SK-N-SH (cell line): ENCODE results near the gene NFATC2IP. TPM values are rescaled to one million over a fixed set of nuclear protein-coding genes. Genes with fewer than 3 reads are reported as not detected.

Source experiments
- CTCF ChIA-PET: fragments of 300-600, 350-600 bp; formaldehyde crosslinking; extraction: SDS; loops from one replicate; lab custom pipeline; 2021; lab: Yijun Ruan, JAX
- POLR2A ChIA-PET: fragments of 350-600 bp; sonication (Branson Sonifier 250); formaldehyde crosslinking; extraction: SDS; loops from one replicate; lab custom pipeline; 2020; ENCODE audit warnings: antibody characterized with exemption, inconsistent platforms; lab: Yijun Ruan, JAX
- DNase-seq: peaks from one replicate; pipeline ENCODE4 v3.0.0; 2012
- H2AFZ ChIP-seq: fragments of 200-600 bp; sonication (generic); 2 replicates; pipeline ENCODE4 v1.8.1; 2016; ENCODE audit warnings: antibody characterized with exemption, mild to moderate bottlenecking, low read depth
- H3F3A ChIP-seq: fragments of 200-600 bp; sonication (generic); replicated peaks from 2 replicates; pipeline ENCODE3; 2016; ENCODE audit warnings: antibody characterized with exemption, mild to moderate bottlenecking; ENCODE audit not compliant: insufficient read depth
- H3K27ac ChIP-seq, 2 experiments: fragments of 200-500 bp in 1 of 2; fragments of 200-600 bp in 1 of 2; sonication (Bioruptor generic) in 1 of 2; sonication (generic), shearing (Covaris generic) in 1 of 2; 2 replicates each; pipeline versions ENCODE4 v1.5.1 to v1.6.1; 2014 to 2016; ENCODE audit warnings: low read depth in 2 of 2, inconsistent platforms in 1 of 2, low read length in 1 of 2, mild to moderate bottlenecking in 1 of 2, mixed read lengths in 1 of 2
- H3K27me3 ChIP-seq: fragments of 200-600 bp; sonication (generic), shearing (Covaris generic); 2 replicates; pipeline ENCODE4 v1.6.1; 2016; ENCODE audit warnings: mixed run types; ENCODE audit not compliant: insufficient read depth
- H3K36me3 ChIP-seq, 2 experiments: fragments of 200-500 bp in 1 of 2; fragments of 200-600 bp in 1 of 2; sonication (Bioruptor generic) in 1 of 2; sonication (generic) in 1 of 2; replicated peaks in 1 of 2; 2 replicates each; pipeline versions ENCODE3 to v1.5.1; 2014 to 2016; ENCODE audit warnings: low read length in 1 of 2, mild to moderate bottlenecking in 1 of 2; ENCODE audit not compliant: insufficient read depth in 2 of 2, control insufficient read depth in 1 of 2
- H3K4me1 ChIP-seq, 2 experiments: fragments of 200-500 bp in 1 of 2; fragments of 200-600 bp in 1 of 2; sonication (Bioruptor generic) in 1 of 2; sonication (generic), shearing (Covaris generic) in 1 of 2; 2 replicates each; pipeline versions ENCODE4 v1.5.1 to v1.6.1; 2014 to 2016; ENCODE audit warnings: low read depth in 1 of 2, low read length in 1 of 2, mixed run types in 1 of 2; ENCODE audit not compliant: insufficient read depth in 2 of 2, control insufficient read depth in 1 of 2
- H3K4me2 ChIP-seq: fragments of 200-600 bp; sonication (generic), shearing (Covaris generic); 2 replicates; pipeline ENCODE4 v1.6.1; 2017; ENCODE audit warnings: mixed run types
- H3K4me3 ChIP-seq, 2 experiments: fragments of 200-500 bp in 1 of 2; fragments of 200-600 bp in 1 of 2; sonication (Bioruptor generic) in 1 of 2; sonication (generic), shearing (Covaris generic) in 1 of 2; 2 replicates each; pipeline versions ENCODE4 v1.5.1 to v1.8.1; 2014 to 2016; ENCODE audit warnings: low read depth in 2 of 2, inconsistent platforms in 1 of 2, low read length in 1 of 2, mild to moderate bottlenecking in 1 of 2, mixed read lengths in 1 of 2, moderate library complexity in 1 of 2
- H3K79me2 ChIP-seq: fragments of 200-600 bp; sonication (generic); 2 replicates; pipeline ENCODE4 v1.8.1; 2017; ENCODE audit warnings: mild to moderate bottlenecking; ENCODE audit not compliant: insufficient read depth
- H3K9ac ChIP-seq: fragments of 200-600 bp; sonication (generic); 2 replicates; pipeline ENCODE4 v1.6.1; 2017; ENCODE audit warnings: mixed run types
- H3K9me2 ChIP-seq: fragments of 200-600 bp; sonication (generic); 2 replicates; pipeline ENCODE4 v1.6.1; 2017; ENCODE audit warnings: mixed run types
- H3K9me3 ChIP-seq: fragments of 200-600 bp; sonication (generic); 2 replicates; pipeline ENCODE4 v1.6.1; 2017; ENCODE audit warnings: mixed run types, mild to moderate bottlenecking, moderate library complexity
- H4K20me1 ChIP-seq: fragments of 200-600 bp; sonication (generic); 2 replicates; pipeline ENCODE4 v1.6.1; 2017; ENCODE audit warnings: mild to moderate bottlenecking, mixed run types; ENCODE audit not compliant: insufficient read depth
- CTCF ChIP-seq: fragments of 200-600 bp; sonication (generic); IDR thresholded peaks from 2 replicates; pipeline ENCODE4 v1.6.1; 2017; ENCODE audit warnings: antibody characterized with exemption, mild to moderate bottlenecking, moderate library complexity
- ELF1 ChIP-seq: IDR thresholded peaks from 2 replicates; pipeline ENCODE4 v1.4.0; 2012
- EZH2phosphoT487 ChIP-seq: fragments of 200-600 bp; sonication (generic); IDR thresholded peaks from 2 replicates; pipeline ENCODE4 v1.6.1; 2017; ENCODE audit warnings: low read depth, mixed run types, mild to moderate bottlenecking, antibody characterized with exemption, moderate library complexity, borderline replicate concordance
- FOSL2 ChIP-seq: IDR thresholded peaks from 2 replicates; pipeline ENCODE4 v1.4.0; 2012; ENCODE audit warnings: low read depth, mild to moderate bottlenecking, moderate library complexity, borderline replicate concordance
- FOXM1 ChIP-seq: IDR thresholded peaks from 2 replicates; pipeline ENCODE4 v1.4.0; 2012; ENCODE audit warnings: low read depth, mild to moderate bottlenecking
- GATA2 ChIP-seq: sonication (generic); formaldehyde crosslinking; IDR thresholded peaks from 2 replicates; pipeline ENCODE4 v1.5.0; 2020; ENCODE audit warnings: mild to moderate bottlenecking, missing genetic modification reagents
- MEF2A ChIP-seq: IDR thresholded peaks from 2 replicates; pipeline ENCODE4 v1.4.0; 2012; ENCODE audit warnings: low read depth, borderline replicate concordance
- MXI1 ChIP-seq: IDR thresholded peaks from 2 replicates; pipeline ENCODE4 v1.6.1; 2012; ENCODE audit warnings: mild to moderate bottlenecking, low read depth, low read length, improper control_type of control experiment
- NRF1 ChIP-seq: IDR thresholded peaks from 2 replicates; pipeline ENCODE4 v1.6.1; 2012; ENCODE audit warnings: low read depth, mild to moderate bottlenecking, low read length
- POLR2AphosphoS5 ChIP-seq: IDR thresholded peaks from 2 replicates; pipeline ENCODE4 v1.6.1; 2012; ENCODE audit warnings: low read depth, low read length
- RAD21 ChIP-seq: IDR thresholded peaks from 2 replicates; pipeline ENCODE4 v1.6.1; 2012; ENCODE audit warnings: mild to moderate bottlenecking, low read length
- RFX5 ChIP-seq: IDR thresholded peaks from 2 replicates; pipeline ENCODE4 v1.6.1; 2012; ENCODE audit warnings: mild to moderate bottlenecking, improper control_type of control experiment, low read length
- RXRA ChIP-seq: IDR thresholded peaks from 2 replicates; pipeline ENCODE4 v1.4.0; 2012; ENCODE audit warnings: low read depth, mild to moderate bottlenecking, borderline replicate concordance
- SMC3 ChIP-seq: IDR thresholded peaks from 2 replicates; pipeline ENCODE4 v1.6.1; 2012; ENCODE audit warnings: low read depth, low read length, improper control_type of control experiment
- TCF12 ChIP-seq: IDR thresholded peaks from 2 replicates; pipeline ENCODE4 v1.4.0; 2012
- TEAD4 ChIP-seq: IDR thresholded peaks from 2 replicates; pipeline ENCODE4 v1.4.0; 2012; ENCODE audit warnings: mild to moderate bottlenecking, borderline replicate concordance; ENCODE audit not compliant: insufficient read depth
- USF1 ChIP-seq: IDR thresholded peaks from 2 replicates; pipeline ENCODE4 v1.4.0; 2012; ENCODE audit warnings: low read depth, borderline replicate concordance
- YY1 ChIP-seq: IDR thresholded peaks from 2 replicates; pipeline ENCODE4 v1.4.0; 2012; ENCODE audit warnings: low read depth, mild to moderate bottlenecking
- WGBS: methylation state at CpG from one replicate; pipeline ENCODE4 v1.1.6; 2017; ENCODE audit warnings: low lambda C conversion rate; 5-methylcytosine and 5-hydroxymethylcytosine counted together
- polyA plus RNA-seq, 3 experiments: library from polyadenylated mRNA; depleted of rRNA; stranded (reverse); fragments of >200 nt; gene quantifications; 2 replicates each; pipeline ENCODE4 v1.2.3, GENCODE V29; 2012
- TF ChIP-seq, protein P1 (sequence below): IDR thresholded peaks from 2 replicates; pipeline ENCODE4; 2012

The NFATC2IP gene
- polyA plus RNA-seq, 1 of the 3 experiments (the other 2 are of a cell fraction): 41.9 TPM

- peaks cover 7% of the 10 kb centered on the region for H3K79me2 ChIP-seq
- no peaks in the 10 kb centered on the region for H3K9me2 ChIP-seq
- no peak for DNase-seq
- ChIA-PET CTCF (interaction anchor here (1.2 to 1.3 kb wide), 2 partner anchors 71 to 73 kb away, joined by 3 read pairs; no protein-coding TSS in a partner anchor), POLR2A (no interaction called here)
- H2AFZ ChIP-seq: no peak overlapping the region
- no peaks in the 10 kb centered on the region for H4K20me1 ChIP-seq
- no peak overlapping the region for H3K4me3 ChIP-seq
- no peaks in the 10 kb centered on the region for H3K36me3 ChIP-seq
- peaks cover 3% of the 10 kb centered on the region for H3F3A ChIP-seq
- H3K27me3 ChIP-seq: no peaks in the 10 kb centered on the region
- whole genome bisulfite sequencing: 71% methylated on average over 4 of the region's 4 CpGs
- H3K4me1 ChIP-seq: peaks cover 4% of the 10 kb centered on the region in 2 experiments; a peak in 1 of 4 replicates
- H3K27ac ChIP-seq: no peak overlapping the region
- H3K9ac ChIP-seq: no peak overlapping the region
- no peak overlapping the region for H3K4me2 ChIP-seq
- TF ChIP-seq CTCF (no peak), POLR2AphosphoS5 (no peak)
- H3K9me3 ChIP-seq: no peaks in the 10 kb centered on the region
These were observed 4.1 kb upstream of the NFATC2IP start for GRCh38 chr16:28946681-28947080.

GRCh38 chr16:28951410-28951943 lies 740 bp downstream of the NFATC2IP start:
- TF ChIP-seq RXRA (no peak), MXI1 (no peak), RAD21 (no peak), FOXM1 (no peak), TEAD4 (no peak), MEF2A (no peak), USF1 (no peak), EZH2phosphoT487 (no peak), YY1 (no peak), ELF1 (no peak), NRF1 (no peak), GATA2 (CRISPR knock-in tag) (no peak), TCF12 (no peak), CTCF (no peak), POLR2AphosphoS5 (no peak), RFX5 (no peak), SMC3 (no peak), FOSL2 (no peak)
- TF ChIP-seq, protein P1, sequence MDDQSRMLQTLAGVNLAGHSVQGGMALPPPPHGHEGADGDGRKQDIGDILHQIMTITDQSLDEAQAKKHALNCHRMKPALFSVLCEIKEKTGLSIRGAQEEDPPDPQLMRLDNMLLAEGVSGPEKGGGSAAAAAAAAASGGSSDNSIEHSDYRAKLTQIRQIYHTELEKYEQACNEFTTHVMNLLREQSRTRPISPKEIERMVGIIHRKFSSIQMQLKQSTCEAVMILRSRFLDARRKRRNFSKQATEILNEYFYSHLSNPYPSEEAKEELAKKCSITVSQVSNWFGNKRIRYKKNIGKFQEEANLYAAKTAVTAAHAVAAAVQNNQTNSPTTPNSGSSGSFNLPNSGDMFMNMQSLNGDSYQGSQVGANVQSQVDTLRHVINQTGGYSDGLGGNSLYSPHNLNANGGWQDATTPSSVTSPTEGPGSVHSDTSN: no peak
- Histone ChIP-seq H3K9me3 (no peaks in the 10 kb centered on the region), H3K27me3 (no peaks in the 10 kb centered on the region), H3K36me3 (peaks cover 23 to 31% of the 10 kb centered on the region in 2 experiments), H3K27ac (peak overlapping the region; percentile 45 to 58; a peak in 2 of 4 replicates), H3K9ac (peak overlapping the region; percentile 86), H3K9me2 (no peaks in the 10 kb centered on the region), H3F3A (peaks cover 3% of the 10 kb centered on the region), H4K20me1 (no peaks in the 10 kb centered on the region), H3K4me1 (peaks cover 5 to 7% of the 10 kb centered on the region in 2 experiments; a peak in 1 of 4 replicates), H3K4me3 (peak overlapping the region; percentile 68 to 93), H3K4me2 (peak overlapping the region; percentile 92), H3K79me2 (peaks cover 31% of the 10 kb centered on the region), H2AFZ (peak overlapping the region; percentile 81; the same call in 1 of the 2 replicates)
- WGBS: 2% methylated on average over 11 of the region's 17 CpGs
- DNase-seq: no peak
- POLR2A ChIA-PET: interaction anchor here (1.0 to 2.0 kb wide), 2 partner anchors 22 to 106 kb away, joined by 3 to 10 read pairs; no protein-coding TSS in a partner anchor
- CTCF ChIA-PET: interaction anchor here (0.6 to 1.7 kb wide), 3 partner anchors 23 to 963 kb away, joined by 3 to 8 read pairs (median 7); partner anchors contain the start of gene SPNS1
